ENCODE results near the gene PAX2. TPM values are rescaled to one million over a fixed set of nuclear protein-coding genes. Genes with fewer than 3 reads are reported as not detected.

Gene PAX2
- total RNA-seq, 1 experiment from 2014 or later = not detected

DNA sequence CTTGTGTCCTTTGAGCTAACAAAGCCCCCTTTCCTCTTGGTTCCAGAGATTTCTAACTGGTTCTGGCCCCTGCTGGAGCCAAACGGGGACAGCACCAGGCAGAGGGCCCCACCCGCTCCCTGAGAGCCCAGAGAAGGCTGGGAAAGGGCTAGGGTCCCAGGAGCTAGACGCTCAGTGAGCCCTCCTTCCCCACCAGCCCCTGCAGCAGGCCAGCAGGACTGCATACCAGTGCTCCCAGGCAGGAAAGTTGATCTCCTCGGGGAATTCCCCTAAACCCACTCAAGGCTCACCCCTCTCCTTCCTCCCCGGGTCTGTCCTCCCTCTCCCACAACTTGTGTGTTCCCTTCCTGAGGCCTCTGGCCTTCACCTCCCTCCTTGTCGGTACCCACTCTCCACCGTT is 47.7 kb downstream of the PAX2 start:
- Histone ChIP-seq H2BK120ac (ENCODE audit: low read depth, low read length, poor library complexity, severe bottlenecking) (no peak overlapping the region), H3K56ac (ENCODE audit: insufficient read length, low read depth, low read length) (no peak overlapping the region), H3K23ac (ENCODE audit: insufficient read length, low read depth, low read length) (no peak overlapping the region), H3K79me1 (ENCODE audit: insufficient read depth, low read depth, low read length, poor library complexity, severe bottlenecking) (no peaks in the 10 kb centered on the region), H3K9ac (ENCODE audit: extremely low read depth, insufficient read length, low read length) (no peak overlapping the region), H3T11ph (ENCODE audit: low read length) (no peak overlapping the region), H3K23me2 (ENCODE audit: insufficient read length, low read depth, low read length, poor library complexity, severe bottlenecking) (no peaks in the 10 kb centered on the region), H4K8ac (replicated peaks; ENCODE audit: insufficient read length, low read depth, low read length) (no peak overlapping the region), H4K5ac (ENCODE audit: insufficient read length, low read depth, low read length) (no peak overlapping the region), H2BK20ac (ENCODE audit: low read depth, low read length, poor library complexity, severe bottlenecking) (no peak overlapping the region), H3K27ac (ENCODE audit: insufficient read length, low read depth, low read length) (no peak overlapping the region), H3K4me1 (ENCODE audit: insufficient read depth, low read length) (peaks cover 7% of the 10 kb centered on the region; the same call in 1 of the 2 replicates), H2BK5ac (ENCODE audit: insufficient read length, low read length) (no peak overlapping the region), H3K79me2 (ENCODE audit: insufficient read depth, low read length) (no peaks in the 10 kb centered on the region), H2AK5ac (ENCODE audit: insufficient read length, low read length) (no peak overlapping the region), H3K27me3 (ENCODE audit: insufficient read depth, low read length) (no peaks in the 10 kb centered on the region), H3K4ac (ENCODE audit: low read depth, low read length) (no peak overlapping the region), H4K91ac (ENCODE audit: insufficient read length, low read depth, low read length) (no peak overlapping the region), H4K20me1 (ENCODE audit: control insufficient read depth, insufficient read depth, insufficient read length) (no peaks in the 10 kb centered on the region), H3K9me3 (ENCODE audit: control insufficient read depth, low read depth, low read length) (no peaks in the 10 kb centered on the region), H3K14ac (ENCODE audit: insufficient read depth, low read length) (no peak overlapping the region), H2BK15ac (ENCODE audit: low read depth, low read length) (no peak overlapping the region), H2BK12ac (ENCODE audit: insufficient read length, low read depth, low read length) (no peak overlapping the region), H3K18ac (ENCODE audit: insufficient read length, low read depth, low read length) (no peak overlapping the region), H2AFZ (ENCODE audit: low read length) (no peak overlapping the region), H3K4me2 (ENCODE audit: insufficient read depth, insufficient read length, low read length) (no peak overlapping the region)
- no peak overlapping the region for H3K27ac Mint-ChIP-seq
- no peaks in the 10 kb centered on the region for H3K9me3 Mint-ChIP-seq
- H3K4me3 Mint-ChIP-seq = no peak overlapping the region
- H3K27me3 Mint-ChIP-seq (ENCODE audit: low read depth) = peaks cover 70% of the 10 kb centered on the region
- no CpG with 5 or more reads among the region's 7 CpGs for WGBS (ENCODE audit: extremely low coverage, insufficient read length, low lambda C conversion rate)
- TF ChIP-seq, protein P1, sequence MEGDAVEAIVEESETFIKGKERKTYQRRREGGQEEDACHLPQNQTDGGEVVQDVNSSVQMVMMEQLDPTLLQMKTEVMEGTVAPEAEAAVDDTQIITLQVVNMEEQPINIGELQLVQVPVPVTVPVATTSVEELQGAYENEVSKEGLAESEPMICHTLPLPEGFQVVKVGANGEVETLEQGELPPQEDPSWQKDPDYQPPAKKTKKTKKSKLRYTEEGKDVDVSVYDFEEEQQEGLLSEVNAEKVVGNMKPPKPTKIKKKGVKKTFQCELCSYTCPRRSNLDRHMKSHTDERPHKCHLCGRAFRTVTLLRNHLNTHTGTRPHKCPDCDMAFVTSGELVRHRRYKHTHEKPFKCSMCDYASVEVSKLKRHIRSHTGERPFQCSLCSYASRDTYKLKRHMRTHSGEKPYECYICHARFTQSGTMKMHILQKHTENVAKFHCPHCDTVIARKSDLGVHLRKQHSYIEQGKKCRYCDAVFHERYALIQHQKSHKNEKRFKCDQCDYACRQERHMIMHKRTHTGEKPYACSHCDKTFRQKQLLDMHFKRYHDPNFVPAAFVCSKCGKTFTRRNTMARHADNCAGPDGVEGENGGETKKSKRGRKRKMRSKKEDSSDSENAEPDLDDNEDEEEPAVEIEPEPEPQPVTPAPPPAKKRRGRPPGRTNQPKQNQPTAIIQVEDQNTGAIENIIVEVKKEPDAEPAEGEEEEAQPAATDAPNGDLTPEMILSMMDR (conservative IDR thresholded peaks at IDR 0.05) = 0 out of 3 replicates have a peak, but pooled peaks have one; percentile 3
- H3K4me1 Mint-ChIP-seq = peaks cover 26 to 40% of the 10 kb centered on the region in 2 experiments
- DNase-seq = no peak
- no peaks in the 10 kb centered on the region for H3K36me3 Mint-ChIP-seq (ENCODE audit: insufficient read depth in 1 of 3, low read depth in 3 of 3)
